GM20000 (cell line): ENCODE data around the gene GJB6.

Experiments used
- DNase-seq: peaks from one replicate; pipeline ENCODE4 v3.0.0; 2012; ENCODE audit warnings: low spot score
- TF ChIP-seq, protein P1 (sequence below): IDR thresholded peaks from 2 replicates; pipeline ENCODE4 v1.5.1; 2012; ENCODE audit warnings: mild to moderate bottlenecking, control low read depth; ENCODE audit errors: extremely low read depth, missing control alignments

Gene GJB6

DNA sequence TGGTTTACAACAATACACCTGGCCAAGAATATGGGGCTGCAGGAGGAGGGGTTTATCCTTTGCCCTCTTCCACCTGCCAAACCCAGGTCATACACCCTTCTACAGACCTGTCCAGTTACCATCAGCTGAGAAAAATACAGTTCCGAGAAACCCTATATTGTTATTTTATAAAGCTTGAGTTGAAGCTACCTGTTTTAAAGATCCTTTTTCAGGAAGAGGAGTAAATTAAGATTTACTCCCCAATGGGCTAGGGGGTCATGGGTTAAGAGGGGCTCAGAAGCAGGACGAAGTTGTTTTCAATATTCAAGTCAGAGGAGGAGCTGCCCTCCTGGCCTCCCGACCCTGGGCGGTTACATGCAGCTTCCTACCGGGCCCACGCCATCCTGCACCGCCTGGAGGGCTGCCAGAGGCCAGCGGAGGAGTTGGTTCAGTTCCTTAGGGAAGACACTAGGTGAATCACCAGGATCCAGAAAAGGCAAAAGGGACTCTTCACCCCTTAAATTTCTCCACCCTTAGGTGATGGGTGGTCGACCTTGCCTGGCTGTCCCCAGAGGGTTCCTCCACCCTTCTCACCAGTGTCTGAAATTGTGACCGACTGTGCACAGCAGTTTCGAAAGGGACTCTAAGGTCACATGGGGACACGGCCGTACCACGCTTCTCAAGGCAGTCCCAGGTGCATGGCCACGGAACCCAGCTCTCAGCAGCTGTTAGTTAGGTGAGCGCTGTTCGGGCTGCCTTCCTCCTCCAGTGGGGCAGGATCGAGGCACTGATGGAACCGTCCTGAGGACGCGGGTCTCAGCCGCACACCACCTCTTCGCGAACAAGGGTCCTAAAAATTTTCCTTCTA lies 40.6 kb downstream of the GJB6 start:
- DNase-seq: no peak
- TF ChIP-seq, protein P1, sequence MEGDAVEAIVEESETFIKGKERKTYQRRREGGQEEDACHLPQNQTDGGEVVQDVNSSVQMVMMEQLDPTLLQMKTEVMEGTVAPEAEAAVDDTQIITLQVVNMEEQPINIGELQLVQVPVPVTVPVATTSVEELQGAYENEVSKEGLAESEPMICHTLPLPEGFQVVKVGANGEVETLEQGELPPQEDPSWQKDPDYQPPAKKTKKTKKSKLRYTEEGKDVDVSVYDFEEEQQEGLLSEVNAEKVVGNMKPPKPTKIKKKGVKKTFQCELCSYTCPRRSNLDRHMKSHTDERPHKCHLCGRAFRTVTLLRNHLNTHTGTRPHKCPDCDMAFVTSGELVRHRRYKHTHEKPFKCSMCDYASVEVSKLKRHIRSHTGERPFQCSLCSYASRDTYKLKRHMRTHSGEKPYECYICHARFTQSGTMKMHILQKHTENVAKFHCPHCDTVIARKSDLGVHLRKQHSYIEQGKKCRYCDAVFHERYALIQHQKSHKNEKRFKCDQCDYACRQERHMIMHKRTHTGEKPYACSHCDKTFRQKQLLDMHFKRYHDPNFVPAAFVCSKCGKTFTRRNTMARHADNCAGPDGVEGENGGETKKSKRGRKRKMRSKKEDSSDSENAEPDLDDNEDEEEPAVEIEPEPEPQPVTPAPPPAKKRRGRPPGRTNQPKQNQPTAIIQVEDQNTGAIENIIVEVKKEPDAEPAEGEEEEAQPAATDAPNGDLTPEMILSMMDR: no peak

DNA sequence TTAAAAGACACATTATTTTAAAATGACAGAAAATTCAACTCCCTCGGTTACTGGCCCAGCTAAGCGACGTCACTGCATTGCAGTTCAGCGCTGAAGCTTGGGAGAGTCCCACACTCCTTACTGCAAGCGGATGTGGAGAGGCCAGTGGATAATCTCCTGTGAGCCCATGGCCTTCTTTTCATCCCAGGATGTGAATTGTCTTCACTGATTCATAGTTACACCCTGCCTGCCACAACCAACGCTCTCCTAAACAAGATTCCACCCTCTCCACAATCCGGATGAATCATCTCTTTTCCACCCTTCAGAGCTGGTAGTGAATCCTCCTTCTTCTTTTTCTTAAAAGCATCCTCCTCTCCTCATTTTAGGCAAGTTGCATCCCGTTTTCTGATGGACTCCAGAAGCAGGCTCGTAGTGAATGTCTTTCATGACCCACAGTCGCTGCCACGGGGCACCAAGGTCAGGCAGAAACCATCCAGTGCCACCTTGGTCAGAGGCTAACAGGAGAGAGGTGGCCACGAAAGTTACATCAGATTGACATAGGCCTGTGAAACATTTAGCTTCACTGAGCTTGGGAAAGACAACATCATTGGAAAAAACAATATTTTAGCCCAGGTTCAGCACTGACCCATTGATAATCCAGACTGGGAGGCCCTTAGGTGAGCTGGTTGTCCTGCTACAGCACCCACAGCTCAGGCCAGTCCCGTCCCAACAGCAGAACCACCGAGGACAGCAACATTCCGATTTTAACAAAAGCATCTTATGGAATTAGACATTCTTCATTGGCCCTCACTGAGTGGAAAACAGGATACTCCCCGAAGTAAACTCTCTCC lies 41.4 kb downstream of the GJB6 start:
- no peak for DNase-seq
- TF ChIP-seq, protein P1: no peak

DNA sequence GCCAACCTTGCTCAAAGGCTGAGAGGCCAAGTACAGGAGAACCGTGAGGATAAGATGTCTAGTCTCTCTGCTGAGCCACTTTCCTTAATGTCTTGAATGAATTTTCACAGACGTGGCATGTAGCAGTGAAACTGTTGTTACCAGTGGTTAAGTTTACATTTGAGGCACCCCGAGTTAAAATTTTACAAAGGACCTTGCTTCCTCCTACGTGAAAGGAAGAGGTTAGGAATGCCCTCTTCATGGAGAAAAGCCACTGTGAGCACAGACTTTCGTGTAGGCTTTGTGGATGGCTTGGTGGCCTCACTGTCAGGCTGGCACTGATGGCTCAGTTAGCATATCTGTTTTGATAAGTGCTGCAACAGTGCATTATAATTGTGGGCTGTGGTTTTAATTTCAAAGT lies 42.0 kb downstream of the GJB6 start:
- DNase-seq: no peak
- TF ChIP-seq, protein P1: no peak

DNA sequence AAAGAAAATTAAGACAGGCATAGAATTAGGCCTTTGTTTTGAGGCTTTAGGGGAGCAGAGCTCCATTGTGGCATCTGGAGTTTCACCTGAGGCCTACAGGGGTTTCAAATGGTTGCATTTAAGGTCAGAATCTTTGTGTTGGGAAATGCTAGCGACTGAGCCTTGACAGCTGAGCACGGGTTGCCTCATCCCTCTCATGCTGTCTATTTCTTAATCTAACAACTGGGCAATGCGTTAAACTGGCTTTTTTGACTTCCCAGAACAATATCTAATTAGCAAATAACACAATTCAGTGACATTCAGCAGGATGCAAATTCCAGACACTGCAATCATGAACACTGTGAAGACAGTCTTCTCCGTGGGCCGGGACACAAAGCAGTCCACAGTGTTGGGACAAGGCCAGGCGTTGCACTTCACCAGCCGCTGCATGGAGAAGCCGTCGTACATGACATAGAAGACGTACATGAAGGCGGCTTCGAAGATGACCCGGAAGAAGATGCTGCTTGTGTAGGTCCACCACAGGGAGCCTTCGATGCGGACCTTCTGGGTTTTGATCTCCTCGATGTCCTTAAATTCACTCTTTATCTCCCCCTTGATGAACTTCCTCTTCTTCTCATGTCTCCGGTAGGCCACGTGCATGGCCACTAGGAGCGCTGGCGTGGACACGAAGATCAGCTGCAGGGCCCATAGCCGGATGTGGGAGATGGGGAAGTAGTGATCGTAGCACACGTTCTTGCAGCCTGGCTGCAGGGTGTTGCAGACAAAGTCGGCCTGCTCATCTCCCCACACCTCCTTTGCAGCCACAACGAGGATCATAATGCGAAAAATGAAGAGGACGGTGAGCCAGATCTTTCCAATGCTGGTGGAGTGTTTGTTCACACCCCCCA lies 43.2 kb downstream of the GJB6 start:
- DNase-seq: no peak
- TF ChIP-seq, protein P1: peak; percentile 35

DNA sequence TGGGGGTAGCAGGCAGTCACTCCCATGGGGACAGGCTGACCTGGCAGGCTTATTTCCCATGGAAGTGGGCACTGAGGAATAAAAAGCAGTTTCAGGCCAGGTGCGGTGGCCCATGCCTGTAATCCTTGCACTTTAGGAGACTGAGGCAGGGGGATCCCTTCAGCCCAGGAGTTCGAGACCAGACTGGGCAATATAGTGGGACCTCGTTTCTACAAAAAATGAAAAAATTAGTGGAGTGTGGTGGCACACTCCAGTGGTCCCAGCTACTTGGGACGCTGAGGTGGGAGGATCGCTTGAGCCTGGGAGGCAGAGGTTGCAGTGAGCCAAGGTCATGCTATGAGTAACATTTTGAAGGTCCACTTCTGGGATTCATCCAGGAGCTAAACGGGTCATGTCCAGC lies 45.3 kb downstream of the GJB6 start:
- TF ChIP-seq, protein P1: no peak
- DNase-seq: no peak

DNA sequence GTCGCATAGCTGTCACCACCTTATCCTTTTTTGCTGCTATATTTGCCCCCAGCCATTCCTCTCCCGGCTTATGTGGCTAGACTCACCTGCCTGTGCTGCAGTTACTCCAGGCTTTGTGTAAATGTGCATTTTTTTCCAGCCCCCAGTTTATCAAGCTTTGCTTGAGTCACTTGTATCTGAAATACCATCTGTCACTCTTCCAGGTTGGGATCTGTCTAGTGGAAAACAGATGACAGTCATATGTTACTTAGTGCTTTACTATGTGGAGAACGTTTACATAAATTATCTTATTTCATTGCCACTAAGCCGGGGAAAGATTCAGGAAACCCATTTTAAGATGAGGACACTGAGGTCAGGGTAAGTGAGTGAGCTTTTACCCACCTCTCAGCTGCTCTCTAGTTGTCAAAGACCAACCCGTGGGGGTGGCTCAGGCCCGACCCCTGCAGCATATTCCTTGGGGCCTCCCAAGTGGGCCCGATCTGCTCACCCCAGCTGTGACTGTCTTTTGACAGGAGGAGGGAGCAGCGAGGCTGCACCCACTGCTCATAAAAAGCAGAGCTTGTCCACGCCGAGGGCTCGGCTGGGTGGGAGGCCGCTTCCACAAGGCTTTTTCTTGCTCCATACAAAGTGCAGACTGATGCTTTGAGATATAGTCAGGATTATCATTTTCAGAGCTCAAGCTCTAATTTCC lies 46.6 kb downstream of the GJB6 start:
- DNase-seq: no peak
- TF ChIP-seq, protein P1: no peak
